GM19452 (cell line): ENCODE data around the gene RTKN2.

Experiments used
- ATAC-seq: cut with Tn5 transposase; IDR thresholded peaks from one replicate; pipeline ENCODE4 v1.9.1; 2021; ENCODE audit not compliant: unreplicated experiment

The RTKN2 gene

GRCh38 chr10:62231371-62231770, 37.3 kb downstream of the RTKN2 start:
- no peak for ATAC-seq

GRCh38 chr10:62230344-62231121, 38.1 kb downstream of the RTKN2 start:
- no peak for ATAC-seq

GRCh38 chr10:62225362-62225761, 43.3 kb downstream of the RTKN2 start:
- ATAC-seq, result no peak

- ATAC-seq, result no peak
These were observed 44.0 kb downstream of the RTKN2 start for GRCh38 chr10:62224606-62225005.

GRCh38 chr10:62217683-62218082, 51.0 kb downstream of the RTKN2 start:
- ATAC-seq, result no peak

GRCh38 chr10:62214364-62214874, 54.2 kb downstream of the RTKN2 start:
- ATAC-seq, result no peak

- ATAC-seq, result no peak
These were observed 62.8 kb downstream of the RTKN2 start for GRCh38 chr10:62205750-62206399.

GRCh38 chr10:62199584-62199983, 69.1 kb downstream of the RTKN2 start:
- peak; percentile 77 for ATAC-seq

GRCh38 chr10:62196528-62196927, 72.1 kb downstream of the RTKN2 start:
- ATAC-seq, result no peak

GRCh38 chr10:62195675-62195926, 73.0 kb downstream of the RTKN2 start:
- no peak for ATAC-seq

GRCh38 chr10:62194924-62195674, 73.5 kb downstream of the RTKN2 start:
- ATAC-seq, result no peak

GRCh38 chr10:62193479-62193878, 75.2 kb downstream of the RTKN2 start:
- ATAC-seq, result no peak

- ATAC-seq, result no peak
These were observed 79.5 kb downstream of the RTKN2 start for GRCh38 chr10:62189131-62189530.

- no peak for ATAC-seq
These were observed 80.5 kb downstream of the RTKN2 start for GRCh38 chr10:62188021-62188616.

- ATAC-seq, result no peak
These were observed 81.5 kb downstream of the RTKN2 start for GRCh38 chr10:62186999-62187675.

- ATAC-seq, result no peak
These were observed 82.5 kb downstream of the RTKN2 start for GRCh38 chr10:62185919-62186692.

GRCh38 chr10:62183857-62184795, 84.5 kb downstream of the RTKN2 start:
- ATAC-seq, result no peak

GRCh38 chr10:62183442-62183841, 85.2 kb downstream of the RTKN2 start:
- peak; percentile 76 for ATAC-seq

- no peak for ATAC-seq
These were observed 86.0 kb downstream of the RTKN2 start for GRCh38 chr10:62182595-62182994.
